Anterior cingulate cortex (tissue), 58 donors: Measurements from ENCODE around the gene GJC2.
"Not testable (repeated sequence)": the region's sequence is repeated elsewhere in the genome, so short reads cannot be mapped to it uniquely, and the experiment has no call there.

Experiments used
- DNase-seq, 58 donors: peaks; one replicate each; lab custom pipeline; 2025; lab: John Stamatoyannopoulos, UW

GJC2 gene

GRCh38 chr1:228180959-228181644 lies 31.4 kb downstream of the GJC2 start:
- DNase-seq = no peak

GRCh38 chr1:228181645-228182034 lies 31.9 kb downstream of the GJC2 start:
- no peak for DNase-seq

DNA sequence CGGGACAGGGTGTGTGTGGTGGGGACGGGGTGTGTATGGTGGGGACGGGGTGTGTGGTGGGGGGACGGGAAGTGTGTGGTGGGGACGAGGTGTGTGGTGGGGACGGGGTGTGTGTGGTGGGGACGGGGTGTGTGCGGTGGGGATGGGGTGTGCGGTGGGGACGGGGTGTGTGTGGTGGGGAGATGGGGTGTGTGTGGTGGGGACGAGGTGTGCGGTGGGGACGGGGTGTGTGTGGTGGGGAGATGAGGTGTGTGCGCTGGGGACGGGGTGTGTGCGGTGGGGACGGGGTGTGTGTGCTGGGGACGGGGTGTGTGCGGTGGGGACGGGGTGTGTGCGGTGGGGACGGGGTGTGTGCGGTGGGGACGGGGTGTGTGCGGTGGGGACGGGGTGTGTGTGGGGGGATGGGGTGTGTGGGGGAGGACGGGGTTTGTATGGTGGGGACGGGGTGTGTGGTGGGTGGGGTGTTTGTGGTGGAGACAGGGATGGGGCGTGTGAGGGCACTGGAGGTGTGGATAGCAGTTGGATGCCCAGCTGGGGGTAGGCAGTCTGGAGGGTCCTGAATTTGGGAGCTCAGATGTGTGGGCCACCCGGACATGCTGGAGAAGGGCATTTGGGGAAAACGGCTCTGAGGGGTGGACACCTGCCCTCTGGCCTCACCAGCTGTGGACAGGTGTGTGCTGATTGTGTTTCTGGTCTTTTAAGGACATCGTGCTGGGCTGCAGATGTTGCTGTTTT lies 32.7 kb downstream of the GJC2 start:
- no peak for DNase-seq

- no peak for DNase-seq
Measured at GRCh38 chr1:228184152-228184551, 34.4 kb downstream of the GJC2 start.

- no peak for DNase-seq
Measured at GRCh38 chr1:228185641-228185965, 35.9 kb downstream of the GJC2 start.

- not testable (repeated sequence) for DNase-seq
Measured at GRCh38 chr1:228188249-228188648, 38.5 kb downstream of the GJC2 start.

DNA sequence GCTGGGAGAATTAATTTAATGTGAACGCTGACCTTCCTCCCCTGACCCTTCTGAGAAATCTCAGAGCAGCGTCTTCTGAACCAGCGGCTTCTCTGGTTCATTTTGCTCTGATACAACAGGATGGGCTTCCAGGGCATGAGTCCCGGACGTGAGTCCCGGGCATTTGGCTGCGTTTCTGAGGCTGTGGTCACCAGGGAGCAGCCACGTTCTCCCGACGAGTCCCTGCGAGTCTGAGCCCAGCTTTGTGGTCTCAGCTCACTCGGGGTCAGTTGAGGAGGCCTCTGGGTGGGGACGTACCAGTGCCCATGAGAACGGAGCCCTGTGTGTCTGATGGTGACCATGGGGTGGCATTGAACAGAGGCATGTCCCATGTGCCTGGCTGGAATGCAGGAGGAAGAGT lies 40.5 kb downstream of the GJC2 start:
- no peak for DNase-seq

- DNase-seq = no peak
Measured at GRCh38 chr1:228190778-228191177, 41.0 kb downstream of the GJC2 start.

- DNase-seq = no peak
Measured at GRCh38 chr1:228194436-228194835, 44.7 kb downstream of the GJC2 start.

GRCh38 chr1:228194921-228195812 lies 45.4 kb downstream of the GJC2 start:
- no peak for DNase-seq

DNA sequence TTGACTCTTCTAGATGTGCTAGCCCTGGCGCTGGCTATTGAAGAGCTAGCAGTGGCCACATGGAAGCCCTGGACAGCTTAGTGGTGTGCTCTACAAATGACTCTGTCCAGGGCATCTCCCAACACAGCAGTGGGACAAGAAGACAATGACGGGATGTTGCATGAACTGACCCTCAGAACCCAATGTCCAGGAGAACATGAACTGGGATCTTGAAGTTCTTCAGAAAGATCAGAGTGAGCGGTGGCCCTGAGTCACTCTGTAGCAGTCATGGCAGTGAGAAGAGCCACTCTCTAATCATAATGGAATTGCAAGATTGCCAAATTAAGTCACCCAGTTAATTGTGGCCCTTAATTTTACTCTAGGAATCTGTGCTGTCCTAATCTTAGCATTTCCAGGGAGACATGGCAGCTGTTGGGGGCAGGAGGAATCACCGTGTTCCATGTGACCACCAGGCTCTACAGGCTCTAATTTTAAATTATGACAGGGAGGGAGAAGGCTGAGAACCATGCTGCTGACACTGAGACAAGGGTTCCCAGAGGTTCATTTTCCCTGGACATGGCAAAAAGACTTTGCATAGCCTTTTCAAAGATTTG lies 47.9 kb downstream of the GJC2 start:
- DNase-seq = no peak

GRCh38 chr1:228198977-228199590 lies 49.4 kb downstream of the GJC2 start:
- no peak for DNase-seq

- no peak for DNase-seq
Measured at GRCh38 chr1:228204958-228205357, 55.2 kb downstream of the GJC2 start.

- DNase-seq = no peak
Measured at GRCh38 chr1:228205526-228206436, 56.1 kb downstream of the GJC2 start.

DNA sequence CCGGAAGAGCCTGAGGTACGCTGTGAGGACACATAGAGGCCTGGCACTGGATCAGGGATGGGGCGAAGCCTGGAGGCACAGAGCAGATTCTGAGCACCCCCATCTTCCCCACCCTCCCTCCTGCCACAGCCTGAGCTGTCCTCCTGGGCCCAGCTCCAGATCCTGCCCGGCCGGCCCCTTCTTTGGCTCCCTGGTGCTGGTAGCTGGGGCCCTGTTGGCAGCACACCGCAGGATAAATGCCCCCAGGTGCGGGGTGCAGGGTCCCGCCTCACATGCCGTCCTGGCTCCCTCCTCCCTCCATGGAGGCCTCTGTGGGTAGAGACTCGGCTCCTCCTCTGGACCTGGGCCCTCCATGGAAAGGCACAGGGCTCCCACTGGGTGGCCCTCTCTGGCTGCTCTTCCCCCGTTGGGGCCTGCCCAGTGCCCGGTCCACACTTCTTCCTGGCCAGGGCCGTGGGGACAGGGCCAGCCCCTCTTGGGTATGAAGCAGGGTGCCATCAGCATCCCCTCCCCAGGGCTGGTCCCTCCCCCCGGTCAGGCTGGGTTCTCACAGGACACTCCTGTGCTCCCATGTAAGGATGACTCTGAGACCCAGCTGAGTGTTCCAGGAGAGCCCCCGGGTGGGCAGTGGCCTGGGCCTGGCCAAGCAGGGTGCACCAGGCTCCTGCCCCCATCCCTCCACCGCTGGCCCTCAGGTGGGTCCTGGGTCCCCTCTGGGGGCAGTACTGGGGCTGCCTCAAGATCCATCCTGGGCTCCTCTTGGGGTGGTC lies 57.0 kb downstream of the GJC2 start:
- DNase-seq = no peak

DNA sequence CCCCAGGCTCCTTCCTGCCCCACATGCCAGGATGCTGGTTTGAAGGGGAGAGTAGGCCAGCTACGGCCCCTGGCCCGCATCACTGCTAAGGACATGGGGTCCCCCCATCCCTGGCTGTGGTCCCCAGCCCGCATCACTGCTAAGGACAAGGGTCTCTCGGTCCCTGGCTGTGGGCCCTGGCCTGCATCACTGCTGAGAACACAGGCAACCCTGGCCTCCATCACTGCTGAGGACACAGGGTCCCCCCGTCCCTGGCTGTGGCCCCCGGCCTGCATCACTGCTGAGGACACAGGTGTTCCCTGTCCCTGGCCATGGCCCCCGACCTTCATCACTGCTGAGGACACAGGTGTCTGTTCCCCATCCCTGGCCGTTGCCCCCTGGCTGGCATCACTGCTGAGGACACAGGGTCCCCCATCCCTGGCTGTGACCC lies 57.7 kb downstream of the GJC2 start:
- DNase-seq = no peak

GRCh38 chr1:228207851-228208821 lies 58.4 kb downstream of the GJC2 start, which contains the start of gene OBSCN:
TSS of gene OBSCN (plus strand) at chr1:228208044. CDS start at chr1:228211784, 3,740 bp downstream.
- DNase-seq = no peak
